Hematopoietic multipotent progenitor cell treated with erythropoietin and hydrocortisone succinate and interleukin-3 and kit ligand, for 8 days (in vitro differentiated cells): ENCODE data around the gene MAGEL2.

Source experiments
- DNase-seq: peaks from one replicate; pipeline ENCODE4 v3.0.0-alpha.2; 2015

MAGEL2 gene

DNA sequence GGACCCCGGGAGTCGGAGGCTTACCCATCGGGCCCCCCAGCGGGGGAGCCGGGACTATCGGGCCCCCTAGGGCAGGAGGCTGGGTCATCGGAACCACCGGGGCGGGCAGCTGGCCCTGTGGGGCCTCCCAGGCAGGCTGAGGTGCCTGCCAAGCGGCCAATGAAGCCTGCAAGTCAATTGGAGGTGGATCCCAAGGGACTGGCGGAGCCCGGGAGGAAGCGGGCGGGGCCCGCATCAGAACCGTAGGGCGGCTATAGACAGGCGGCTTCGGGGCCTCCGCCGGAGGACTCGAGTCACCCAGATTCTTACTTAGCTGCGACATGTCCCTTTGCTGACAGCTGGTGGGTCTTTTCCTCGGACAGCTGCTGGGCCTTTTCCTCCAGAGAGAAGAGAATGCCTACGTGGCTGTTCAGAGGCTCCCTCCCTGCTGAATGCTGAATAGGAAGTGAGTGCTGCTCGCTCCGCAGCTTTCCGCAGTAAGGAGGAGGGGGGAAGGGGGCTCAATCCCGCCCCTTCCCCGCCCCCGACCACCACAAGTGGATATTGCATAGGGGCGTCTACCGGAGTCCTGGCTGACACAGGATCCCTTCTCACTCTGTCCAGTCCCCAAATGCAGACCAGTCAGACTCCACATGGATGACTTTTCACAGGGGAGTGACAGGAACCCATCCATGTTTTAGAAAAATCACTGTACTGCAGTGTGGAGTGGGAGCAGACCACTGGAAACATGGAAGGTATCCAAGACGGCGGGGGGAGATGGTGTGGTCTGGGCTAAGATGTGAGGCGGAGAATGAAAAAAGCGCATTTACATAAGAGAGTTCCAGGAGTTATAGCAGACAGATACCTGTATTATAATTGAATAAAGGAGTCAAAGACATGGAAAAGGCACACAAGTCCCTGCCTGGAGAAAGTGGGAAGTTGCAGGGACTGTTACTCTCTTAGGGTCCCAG lies at the start of gene MAGEL2:
Gene MAGEL2 (minus strand): TSS at position 447 of the 950 bp plus-strand sequence. CDS start 125 bp downstream, at position 322.
- DNase-seq = no peak

DNA sequence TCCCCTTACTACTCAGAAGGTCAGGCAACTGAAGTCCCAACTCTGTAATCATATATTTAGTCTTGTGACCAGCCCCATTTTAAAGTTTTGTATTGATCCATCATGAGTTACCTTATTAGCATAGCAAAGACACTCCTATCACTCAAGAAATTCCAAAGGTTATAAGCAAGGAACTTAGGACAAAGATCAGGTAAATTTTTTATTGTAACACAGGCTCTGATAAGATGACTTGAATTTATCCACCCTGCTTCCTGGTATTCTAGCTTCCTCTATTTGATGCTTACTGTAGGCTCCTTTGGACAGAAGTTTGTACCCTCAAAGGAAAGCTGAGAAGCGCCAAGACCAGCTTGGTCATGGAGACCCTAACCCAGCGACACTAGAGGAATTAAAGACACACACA lies 47.6 kb upstream of the MAGEL2 start:
- no peak for DNase-seq

DNA sequence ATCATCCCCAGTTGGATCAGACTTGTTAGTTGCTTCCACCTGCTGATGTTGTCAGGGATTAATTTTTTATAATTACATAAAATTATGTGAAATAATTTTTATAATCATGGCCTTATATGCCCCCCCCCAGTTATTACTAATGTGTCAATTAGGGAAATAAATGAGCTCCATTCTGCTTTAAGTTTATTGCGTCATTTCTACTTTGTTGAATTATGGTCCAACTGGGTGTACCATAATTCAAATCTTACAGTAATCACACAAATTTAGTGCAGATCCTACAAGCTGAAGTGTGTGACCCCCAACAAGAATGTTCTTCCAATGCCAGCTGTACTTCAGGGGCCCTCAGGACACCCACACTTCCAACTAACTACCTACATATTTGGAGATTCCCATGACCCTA lies 46.9 kb upstream of the MAGEL2 start:
- DNase-seq = no peak

DNA sequence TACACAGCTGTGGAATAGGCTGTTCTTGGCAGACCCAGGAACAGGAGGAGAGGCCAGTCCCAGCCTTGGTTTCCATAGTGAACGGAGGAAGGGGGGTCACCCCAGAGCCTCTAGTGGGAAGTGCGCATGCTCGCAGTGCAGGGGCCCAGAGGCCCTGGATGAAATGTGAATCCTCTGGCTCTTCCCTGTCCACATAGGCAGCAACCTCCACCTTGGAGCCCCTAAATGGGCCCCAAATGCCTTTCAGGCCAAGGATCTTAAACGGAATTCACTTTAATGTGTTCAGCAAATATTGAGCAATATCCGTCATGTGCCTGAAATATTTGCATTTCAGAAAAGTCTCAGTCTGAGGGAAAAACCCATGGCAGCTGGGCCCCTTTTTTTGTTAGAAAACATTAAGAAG lies 42.8 kb upstream of the MAGEL2 start:
- no peak for DNase-seq

DNA sequence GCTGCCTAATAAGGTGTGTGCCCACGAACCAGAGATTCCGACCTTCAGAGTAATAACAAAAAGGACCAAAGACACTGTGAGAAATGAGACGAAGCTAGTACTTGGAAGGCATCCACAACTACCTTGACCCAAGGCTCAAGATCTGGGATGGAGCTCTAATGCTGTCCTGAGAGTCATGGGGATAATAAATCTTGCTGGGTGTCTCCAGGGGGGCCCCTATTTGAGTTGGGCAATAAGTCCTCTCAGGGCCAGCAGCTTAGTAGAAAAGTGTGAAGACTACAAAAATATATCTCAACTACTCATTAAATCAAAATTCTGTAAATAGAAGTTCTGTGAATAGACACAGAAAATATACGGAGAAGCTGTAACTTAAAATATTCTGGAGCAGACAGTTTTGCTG lies 42.3 kb upstream of the MAGEL2 start:
- DNase-seq = no peak

DNA sequence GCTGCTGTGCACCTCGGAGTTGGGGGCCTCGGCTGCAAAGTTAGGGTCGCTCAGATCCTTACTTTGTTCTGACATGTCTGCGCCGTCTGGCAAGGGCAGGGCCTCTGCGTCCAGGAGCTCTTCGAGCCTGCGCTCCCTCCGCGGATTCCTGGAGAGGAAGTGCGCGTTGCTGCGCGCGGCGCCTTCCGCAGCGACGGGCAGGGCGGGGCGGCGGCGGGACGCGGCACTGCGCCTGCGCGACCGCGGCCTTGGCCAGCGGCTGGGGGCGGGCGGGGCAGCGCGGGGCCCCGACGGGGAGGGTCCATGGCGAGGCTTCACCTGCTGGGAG lies 39.4 kb upstream of the MAGEL2 start, which contains the start of gene NDN:
Gene NDN (minus strand): TSS at position 163 of the 328 bp plus-strand sequence. CDS start 88 bp downstream, at position 75.
- DNase-seq = peak; percentile 24

DNA sequence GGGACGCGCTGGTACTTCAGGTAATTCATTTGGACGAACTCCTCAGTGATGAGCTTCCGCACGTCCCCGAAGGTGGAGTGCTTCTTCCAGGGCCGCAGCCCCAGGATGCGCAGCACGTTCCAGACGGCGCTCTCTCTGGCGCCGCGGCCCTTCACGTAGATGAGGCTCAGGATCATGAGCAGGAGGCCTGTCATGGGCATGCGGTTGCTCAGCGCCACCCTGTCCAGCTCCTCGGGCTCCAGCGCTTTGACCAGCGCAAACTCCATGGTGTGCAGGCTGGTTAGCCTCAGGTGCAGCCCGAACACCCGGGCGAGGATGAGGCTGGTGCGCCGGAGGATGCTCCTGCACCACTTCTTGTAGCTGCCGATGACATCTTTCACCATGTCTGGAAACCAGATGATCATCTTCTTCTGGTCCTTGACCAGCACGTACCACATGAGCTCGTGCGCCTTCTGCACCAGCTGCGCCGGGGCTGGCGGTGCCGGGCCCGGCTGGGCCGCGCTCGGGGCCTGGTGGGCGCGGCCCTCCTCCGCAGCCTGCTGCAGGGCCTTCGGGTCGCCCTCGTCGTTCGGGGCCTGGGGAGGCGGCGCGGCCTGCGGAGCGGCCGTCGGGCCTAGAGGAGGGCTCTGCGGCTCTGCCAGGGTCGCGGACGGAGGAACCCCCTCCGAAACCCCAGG lies 38.9 kb upstream of the MAGEL2 start:
- no peak for DNase-seq

DNA sequence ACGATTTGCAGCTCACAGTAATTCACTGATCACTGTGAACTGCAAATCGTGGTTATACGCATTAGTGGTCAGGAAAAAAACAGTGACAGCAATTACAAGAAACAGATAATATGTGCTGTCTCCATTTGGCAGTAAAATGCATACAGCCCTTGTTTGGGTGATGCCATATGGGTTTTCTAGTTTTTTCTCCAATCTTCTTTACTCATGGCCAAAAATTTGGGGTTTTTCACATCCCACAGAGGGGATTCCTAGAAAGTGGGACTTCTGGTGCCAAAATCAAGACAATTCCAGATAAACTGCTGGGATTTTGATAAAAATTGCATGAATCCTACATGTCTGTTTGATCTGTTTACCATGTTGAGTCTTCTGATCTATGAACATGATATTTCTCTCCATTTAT lies 23.8 kb upstream of the MAGEL2 start:
- DNase-seq = no peak

DNA sequence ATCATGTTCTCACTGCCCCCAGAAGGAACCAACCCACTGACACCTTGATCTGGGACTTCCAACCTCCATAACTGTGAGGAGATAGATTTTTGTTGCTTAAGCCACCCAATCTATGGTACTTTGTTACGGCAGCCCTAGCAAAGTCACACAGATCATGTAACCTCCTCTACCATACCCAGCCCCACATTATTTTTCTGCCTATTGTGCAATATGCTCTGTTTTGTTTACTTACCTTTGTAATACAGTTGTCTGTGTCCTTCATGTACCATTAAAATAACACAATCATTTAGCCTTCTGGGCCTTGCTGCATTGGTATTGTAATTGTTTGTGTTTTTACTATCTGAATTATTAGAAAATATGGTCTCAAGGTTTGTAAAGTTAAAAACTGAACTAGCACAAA lies 23.3 kb upstream of the MAGEL2 start:
- no peak for DNase-seq

DNA sequence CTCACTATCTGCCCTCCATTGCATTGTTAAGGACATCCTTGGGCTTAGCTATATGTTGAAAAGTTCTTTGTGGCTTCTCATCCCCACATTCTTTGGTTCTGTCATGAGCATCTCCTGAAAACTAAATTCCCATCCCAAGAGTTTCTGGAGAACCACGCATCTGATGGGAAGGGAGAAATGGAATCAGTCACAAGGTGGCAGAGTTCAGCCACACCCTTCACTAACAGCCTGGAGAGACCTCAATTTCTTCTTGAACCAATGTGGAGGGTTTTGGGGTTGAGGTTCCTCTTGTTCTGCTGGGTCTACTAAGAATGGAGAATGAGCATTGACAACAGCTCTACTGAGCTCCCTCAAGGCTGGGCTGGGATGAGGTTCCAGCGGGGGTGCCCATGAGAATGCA lies 15.6 kb upstream of the MAGEL2 start:
- no peak for DNase-seq

DNA sequence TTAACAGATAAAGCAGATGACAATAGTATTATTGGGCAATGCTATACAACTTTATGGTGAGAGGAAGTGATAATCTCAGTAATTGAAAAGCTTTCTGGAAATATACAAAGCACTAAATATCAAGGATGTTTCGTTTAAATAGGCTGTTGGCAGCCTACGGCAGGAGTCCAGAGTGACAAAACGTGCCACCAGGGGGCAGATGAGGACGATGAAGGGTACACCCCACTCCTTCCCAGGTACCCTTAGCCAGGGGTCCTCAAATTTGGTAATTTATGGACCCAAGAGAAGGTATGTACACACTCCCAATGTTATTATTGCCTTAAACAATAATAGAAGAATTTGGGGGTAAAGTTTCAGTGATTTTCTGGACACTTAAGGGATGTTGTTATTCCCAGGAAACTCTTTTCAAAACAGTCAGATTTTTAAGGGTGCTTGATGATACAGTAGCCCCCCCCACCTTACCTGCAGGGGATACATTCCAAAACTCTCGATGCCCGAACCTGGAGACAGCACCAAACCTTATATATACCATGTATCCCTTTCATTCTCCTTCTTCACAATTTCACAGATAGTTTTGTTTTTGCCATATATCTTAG lies 1.4 kb upstream of the MAGEL2 start:
- DNase-seq = peak; percentile 21

DNA sequence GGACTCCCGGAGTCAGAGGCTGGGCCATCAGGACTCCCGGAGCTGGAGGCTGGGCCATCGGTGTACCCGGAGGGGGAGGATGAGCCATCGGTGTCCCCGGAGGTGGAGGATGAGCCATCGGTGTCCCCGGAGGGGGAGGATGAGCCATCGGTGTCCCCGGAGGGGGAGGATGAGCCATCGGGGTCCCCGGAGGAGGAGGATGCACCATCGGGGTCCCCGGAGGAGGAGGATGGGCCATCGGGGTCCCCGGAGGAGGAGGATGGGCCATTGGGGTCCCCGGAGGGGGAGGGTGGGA lies 719 bp downstream of the MAGEL2 start:
- DNase-seq = no peak

DNA sequence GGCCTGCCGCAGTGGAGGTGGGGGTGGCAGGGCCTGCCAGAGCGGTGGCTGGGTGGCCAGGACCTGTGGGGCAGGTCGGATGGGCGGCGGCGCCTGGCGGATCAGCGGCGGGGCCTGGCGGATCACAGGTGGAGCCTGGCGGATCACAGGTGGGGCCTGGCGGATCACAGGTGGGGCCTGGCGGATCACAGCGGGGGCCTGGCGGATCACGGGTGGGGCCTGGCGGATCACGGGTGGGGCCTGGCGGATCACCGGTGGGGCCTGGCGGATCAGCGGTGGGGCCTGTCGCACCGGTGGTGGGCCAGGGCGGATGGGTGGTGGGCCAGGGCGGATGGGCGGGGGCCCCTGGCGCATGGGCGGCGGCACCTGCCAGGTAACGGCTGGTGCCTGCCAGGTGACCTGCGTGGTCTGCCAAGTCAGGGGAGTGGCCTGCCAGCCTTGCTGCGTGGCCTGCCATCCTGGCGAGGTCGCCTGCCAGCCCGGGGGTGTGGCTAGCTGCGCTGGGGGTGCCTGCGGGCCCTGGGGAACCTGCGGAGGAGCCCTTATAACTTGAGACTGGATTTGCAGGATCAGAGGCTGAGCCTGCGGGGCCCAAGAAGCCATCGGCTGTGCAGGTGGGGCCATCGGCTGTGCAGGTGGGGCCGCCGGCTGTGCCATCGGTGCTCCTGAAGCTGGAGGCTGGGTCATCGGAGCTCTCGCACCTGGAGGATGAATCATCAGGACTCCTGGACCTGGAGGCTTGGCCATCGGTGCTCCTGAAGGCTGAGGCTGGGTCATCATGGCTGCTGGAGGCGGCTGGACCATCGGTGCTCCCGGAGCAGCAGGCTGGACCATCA lies 1.3 kb downstream of the MAGEL2 start:
- no peak for DNase-seq

DNA sequence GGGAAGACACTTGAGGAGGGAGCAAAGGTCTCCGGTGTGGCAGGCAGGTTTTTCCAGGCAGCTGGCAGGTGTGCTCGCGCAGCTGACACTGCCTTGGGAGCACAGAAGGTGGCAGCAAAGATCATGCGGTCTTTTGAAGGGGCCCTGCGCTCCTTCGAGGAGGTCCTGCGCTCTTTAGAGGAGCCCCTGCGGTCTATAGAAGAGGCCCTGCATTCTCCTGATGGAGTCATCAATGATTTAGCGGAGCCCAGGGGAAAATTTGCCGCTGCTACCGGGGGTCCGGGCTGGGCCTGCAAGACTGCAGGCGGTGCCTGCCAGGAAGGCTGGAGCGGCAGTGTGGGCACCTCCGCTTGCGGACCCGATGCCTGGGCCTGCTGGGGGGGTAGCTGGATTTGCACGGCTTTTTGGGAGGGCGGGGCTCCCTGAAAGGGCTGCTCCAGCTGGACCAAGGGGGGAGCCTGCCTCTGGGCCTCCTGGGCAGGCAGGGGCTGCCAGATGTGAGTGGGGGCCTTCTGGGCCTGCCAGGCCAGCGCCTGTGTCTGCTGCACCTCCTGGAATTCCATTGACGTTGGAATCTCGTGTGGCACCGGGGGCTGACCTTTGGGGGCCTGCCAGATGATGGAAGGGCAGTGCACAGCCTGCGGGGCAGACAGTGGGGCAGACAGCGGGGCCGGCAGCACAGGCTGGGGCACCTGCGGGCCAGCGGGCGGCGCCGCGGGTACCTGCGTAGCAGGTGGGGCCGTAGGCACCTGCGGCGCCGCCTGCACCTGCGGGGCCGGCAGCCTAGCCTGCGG lies 2.1 kb downstream of the MAGEL2 start:
- no peak for DNase-seq

DNA sequence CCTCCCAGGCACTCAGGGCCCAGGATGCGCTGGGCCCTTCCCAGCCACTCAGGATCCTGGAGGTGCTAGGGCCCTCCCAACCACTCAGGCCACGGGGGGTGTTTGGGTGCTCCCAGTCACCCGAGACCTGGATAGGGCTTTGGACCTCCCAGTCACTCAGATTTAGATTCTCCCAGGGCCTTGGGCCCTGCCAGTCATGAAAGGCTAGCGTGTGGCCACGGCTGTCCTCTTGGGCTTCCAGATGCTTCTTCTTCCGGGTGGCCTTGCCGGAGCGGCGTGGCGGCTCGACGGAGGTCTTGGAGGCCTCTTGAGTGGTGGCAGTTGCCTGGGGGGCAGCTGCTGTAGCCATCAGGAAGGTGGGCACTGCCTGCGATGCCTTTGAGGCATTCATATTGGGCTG lies 2.8 kb downstream of the MAGEL2 start:
- DNase-seq = no peak

DNA sequence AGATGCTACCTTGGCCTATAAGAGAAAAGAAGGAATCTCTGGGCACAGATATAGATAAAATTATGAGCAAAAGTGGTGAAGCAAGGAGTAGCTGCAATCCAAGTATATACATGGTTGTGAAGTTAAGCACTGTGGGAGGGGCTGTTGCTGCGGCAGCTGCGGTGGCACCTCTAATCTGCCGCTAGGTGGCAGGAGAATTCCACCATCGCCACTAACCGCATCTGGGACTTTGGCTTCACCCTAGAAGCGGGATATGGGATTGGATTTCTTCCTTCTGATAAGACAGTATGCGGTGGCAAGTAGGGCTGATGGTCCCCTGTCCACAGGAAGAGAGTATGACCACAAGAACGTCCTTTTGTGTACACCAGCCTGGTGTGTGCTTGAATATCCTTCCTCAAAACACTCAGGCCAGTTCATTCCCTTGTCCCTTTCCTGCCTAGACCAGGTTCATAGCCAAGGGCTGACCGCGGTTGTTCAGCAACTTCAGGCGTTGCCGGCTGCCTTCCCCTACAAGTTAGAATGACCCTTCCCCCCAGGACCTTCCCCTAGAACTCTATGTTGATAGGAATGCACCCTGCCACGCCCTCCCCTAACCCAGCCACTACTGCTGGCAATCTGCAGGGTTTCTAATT lies 5.1 kb downstream of the MAGEL2 start:
- peak; percentile 65 for DNase-seq

DNA sequence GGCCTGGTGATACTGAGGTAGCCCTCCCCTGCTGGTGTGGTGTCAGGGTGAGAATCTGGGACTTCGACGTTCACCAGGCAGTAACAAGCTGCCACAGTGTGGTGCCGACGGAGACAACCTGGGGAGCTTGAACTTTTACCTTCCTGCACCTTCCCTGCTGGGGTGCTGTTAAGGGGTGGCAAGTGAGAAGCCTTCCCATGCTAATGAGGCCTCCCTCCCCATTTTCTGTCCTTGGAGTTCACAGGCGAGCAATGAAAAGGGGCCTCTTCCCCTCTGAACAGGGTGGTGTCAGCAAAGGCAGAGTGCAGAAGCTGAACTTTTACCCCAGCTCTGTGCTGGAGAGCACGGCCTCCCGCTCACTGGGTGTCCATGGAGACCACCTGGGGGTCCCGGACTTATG lies 13.5 kb downstream of the MAGEL2 start:
- DNase-seq = no peak

DNA sequence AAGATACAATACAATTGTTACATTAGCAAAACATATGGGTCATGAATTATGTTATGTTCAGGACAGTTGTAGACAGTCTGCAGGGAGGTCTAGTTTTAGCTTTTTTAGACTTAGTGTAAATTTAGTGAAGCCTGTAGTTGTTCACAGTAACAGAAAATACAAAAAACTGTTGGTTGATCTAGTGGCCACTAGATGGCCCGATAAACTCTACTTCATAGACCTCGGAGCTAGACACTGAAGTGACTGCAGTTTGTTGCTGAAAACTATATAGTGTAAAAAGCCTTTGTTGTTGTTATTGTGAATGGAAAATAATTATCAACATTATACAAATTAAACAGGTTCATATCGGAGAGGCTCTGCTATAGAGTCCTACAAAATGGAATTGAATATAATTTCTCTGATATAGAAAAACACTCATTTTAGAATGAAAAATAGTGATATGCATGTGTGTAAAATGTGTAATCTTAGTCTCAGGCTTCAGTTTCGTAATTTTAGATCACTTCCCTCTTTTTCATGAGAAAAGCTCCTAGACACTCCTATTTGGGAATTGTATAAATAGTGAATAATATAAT lies 18.3 kb downstream of the MAGEL2 start:
- peak; percentile 6 for DNase-seq

DNA sequence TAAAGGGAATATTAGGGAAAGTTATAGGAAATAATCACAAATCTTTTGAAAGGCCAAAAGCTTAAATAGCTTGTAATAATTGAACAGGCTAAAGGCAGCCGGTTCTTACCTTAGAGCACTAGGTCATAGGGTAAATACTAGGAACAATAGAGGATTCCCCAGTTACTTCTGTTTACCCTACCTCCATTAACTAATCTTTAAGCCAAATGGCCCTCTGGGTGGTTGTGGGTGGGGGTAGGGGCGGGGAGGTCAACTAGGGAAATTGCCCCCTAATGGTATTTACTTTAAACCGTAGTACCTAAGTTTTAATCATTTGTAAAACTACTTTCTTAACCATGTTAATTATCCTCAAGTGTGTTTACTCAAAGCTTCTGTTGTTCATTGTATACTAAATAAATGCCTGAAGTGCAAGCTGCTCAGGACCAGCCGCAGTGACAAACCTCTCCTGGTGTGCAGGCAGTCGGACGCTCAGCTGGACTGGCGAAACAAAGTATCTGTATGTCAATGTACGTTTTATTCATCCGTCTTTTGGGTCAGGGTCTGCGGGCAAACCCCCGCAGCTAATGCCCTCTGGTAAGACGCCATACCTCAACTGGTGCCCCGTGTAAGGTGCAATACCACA lies 18.9 kb downstream of the MAGEL2 start:
- no peak for DNase-seq

DNA sequence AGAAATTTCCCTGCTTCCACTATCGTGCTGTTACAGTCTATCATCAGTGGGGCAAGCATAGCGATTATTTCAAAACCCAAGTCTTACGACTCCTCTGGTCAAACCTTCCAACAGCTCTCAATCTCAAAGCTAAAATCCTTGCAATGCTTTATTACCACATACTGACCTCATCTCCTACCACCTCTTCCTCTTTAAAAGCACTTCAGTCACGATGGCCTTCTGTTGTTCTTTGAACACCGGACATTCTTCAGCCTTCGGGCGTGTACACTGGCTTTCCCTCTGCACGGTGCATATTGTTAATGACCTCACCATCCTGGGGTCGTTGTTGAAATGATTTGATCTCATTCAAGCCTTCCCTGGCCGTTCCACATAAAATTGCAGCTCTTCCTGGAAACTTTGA lies 31.1 kb downstream of the MAGEL2 start:
- no peak for DNase-seq

DNA sequence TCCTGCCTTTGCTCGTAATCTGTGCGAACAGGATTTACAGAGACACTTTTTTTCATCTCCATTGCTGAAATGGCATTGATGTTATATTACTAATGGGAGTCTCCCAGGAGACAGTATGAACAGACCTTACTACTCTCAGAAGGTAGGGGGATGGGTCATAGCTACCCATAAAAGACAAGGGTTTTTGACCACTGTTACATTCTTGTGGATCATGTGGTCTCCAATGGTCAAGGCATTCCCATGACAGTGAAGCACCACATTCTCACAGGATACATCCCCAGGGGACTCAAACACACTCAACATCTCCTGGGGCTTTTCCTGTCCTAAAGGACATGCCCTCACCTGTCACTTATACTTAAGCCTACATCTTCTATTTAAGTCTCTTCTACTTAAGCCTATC lies 41.4 kb downstream of the MAGEL2 start:
- DNase-seq = no peak
